Umbilical cord (tissue), 2 donors: ENCODE measurements around the gene PYM1. TPM values are rescaled to one million over a fixed set of nuclear protein-coding genes. Genes with fewer than 3 reads are reported as not detected.
"Not testable (repeated sequence)": the region's sequence is repeated elsewhere in the genome, so short reads cannot be mapped to it uniquely, and the experiment has no call there.

ENCODE experiments used
- DNase-seq: peaks from one replicate; pipeline ENCODE4 v3.0.0-alpha.2; 2015; ENCODE audit warnings: low spot score
- total RNA-seq: library from RNA; depleted of rRNA; stranded (reverse); fragments of >200 nt; gene quantifications from one replicate; pipeline ENCODE4 v1.2.3, GENCODE V29; 2014; ENCODE audit warnings: low replicate concordance; ENCODE audit not compliant: insufficient read depth

Gene PYM1
- total RNA-seq, 1 donor from 2014 or later = 12.5 TPM

DNA sequence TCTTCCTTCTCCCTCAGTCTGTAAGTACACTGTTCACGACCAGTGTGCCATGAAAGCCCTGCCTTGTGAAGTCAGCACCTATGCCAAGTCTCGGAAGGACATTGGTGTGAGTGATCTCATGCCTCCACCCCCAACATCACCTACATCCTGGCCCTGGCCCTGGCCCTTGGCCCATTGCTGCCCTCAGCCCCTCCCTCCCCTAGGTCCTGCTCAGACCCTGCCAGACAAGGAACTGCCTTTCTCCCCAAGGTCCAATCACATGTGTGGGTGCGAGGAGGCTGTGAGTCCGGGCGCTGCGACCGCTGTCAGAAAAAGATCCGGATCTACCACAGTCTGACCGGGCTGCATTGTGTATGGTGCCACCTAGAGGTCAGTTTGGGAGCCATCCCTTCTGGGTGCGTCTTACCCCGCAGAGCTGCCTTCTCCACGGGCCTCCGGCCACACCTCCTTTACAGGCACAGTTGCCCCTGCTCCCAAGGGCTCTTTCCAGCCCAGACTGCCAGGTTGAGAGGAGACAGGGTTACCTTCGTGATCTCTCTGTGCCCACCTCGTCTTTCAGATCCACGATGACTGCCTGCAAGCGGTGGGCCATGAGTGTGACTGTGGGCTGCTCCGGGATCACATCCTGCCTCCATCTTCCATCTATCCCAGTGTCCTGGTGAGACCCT is 12.5 kb upstream of the PYM1 start:
- peak; percentile 86 for DNase-seq

- no peak for DNase-seq
Measured at GRCh38 chr12:55938826-55939501, 11.3 kb upstream of the PYM1 start.

DNA sequence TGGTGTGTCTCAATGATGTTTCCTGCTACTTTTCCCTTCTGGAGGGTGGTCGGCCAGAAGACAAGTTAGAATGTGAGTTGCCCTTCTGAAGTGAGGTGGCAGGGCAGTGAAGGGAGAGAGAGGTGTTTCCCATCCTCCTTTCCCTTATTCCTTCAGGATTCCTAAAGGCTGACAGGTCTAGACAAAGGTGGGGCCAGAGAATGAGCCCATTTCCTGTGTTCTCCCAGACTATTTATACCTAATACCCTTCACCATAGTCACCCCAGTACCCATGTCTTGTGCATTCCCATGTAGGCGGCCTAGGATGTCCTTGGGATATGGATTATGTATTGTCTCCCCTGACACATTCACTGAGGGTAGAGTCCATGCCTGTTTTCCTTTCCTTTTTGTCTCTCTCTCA is 10.3 kb upstream of the PYM1 start:
- DNase-seq = no peak

- DNase-seq = no peak
Measured at GRCh38 chr12:55935738-55936151, 8.1 kb upstream of the PYM1 start.

DNA sequence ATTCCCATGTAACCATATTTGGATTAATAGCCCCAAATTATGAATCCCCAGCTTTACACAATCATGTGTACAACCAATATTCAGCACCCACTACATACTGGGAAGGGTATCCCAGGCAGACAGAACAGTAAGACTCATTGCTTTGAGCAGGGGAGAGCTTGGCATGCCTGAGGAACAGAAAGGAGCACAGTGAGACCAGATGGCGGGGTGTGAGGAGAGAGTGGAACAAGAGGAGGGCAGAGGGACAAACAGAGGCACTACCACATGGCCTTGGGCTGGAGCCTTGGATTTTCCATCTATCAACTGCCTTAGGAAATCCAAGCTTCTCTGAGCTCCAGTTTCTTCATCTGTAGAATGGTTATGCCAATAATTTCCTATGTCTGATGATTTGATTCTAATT is 7.1 kb upstream of the PYM1 start:
- DNase-seq = no peak

DNA sequence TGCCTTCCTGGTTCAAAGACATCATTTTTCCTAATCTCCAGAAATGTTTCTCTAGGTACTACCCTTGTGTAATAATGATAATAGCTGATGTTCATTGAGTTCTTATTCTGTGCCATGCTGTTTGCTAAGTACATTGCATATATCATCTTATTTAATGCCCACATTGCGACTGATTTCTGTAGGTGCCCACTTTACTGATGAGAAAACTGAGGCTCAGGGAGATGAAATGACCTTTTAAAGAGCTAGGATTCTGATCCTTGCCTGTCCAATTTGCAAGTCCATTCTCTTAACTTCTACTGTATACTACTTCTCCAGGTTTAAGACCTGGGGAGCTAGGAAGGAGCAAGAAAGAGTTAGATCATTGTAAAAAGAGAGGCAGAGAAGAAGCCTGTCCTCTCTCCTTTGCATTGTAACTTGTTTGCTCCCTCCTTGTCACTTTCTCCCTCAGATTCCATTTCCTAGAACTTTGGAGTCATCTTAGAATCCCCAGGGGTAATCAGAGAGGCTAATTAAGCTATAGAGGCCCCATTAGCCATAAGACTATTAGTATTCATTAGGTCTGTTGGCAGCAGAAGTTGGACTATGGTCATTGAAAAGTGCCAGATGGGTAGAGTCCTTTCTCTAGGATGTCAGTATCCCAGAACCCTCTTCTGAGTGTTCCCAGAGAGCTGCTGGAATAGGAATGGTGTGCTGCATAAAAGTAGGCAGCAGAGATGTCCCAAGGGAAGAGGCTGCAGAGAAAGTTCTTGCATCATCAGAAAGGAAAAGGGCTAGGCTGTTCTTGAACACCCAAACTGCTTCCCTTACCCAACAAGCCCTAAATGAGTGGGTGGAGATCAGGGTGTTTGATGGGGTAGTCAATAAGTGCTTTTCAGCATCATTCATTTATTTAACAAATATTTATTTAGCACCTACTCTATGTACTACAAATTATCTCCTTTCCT is 6.4 kb upstream of the PYM1 start:
- DNase-seq = no peak

GRCh38 chr12:55933169-55933798 is 5.6 kb upstream of the PYM1 start:
- DNase-seq = peak; percentile 66

- DNase-seq = peak; percentile 38
Measured at GRCh38 chr12:55932551-55932910, 4.8 kb upstream of the PYM1 start.

DNA sequence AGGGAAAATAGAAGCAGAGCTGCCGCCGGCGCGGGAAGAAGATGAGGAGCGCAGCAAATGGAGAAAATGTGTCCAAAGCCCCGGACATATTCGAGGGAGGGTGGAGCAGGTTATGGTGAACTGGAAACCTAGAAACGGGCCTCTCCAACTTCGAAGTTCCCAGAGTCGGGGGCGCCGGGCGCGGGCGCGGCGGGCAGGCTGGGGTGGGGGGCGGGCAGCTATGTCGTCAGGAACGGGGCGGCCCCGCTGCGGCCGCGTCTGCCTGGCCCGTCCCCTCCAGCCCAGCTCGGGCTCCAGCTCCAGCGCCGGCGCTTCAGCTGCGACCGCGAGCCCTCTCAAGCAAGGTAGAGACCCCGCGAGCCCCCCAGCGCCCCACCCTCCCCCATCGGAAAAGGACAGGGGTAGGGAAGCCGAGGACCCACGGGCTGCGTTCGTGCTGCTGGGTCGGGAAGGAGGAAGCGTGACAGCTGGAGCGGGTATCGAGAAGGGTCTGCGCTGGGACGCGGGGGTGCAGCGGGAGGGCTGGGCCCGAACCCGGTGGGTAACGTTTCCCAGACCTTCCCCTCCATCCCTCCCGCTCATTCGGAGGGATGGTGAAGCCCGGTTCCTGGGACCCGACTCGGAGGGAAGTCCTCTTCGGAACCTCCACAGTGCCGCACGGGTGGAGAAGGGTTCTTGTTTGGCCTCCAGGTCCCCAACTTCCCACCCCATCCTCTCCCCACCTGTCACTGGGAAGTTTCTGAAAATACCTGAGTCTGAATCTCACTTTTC is 4.3 kb upstream of the PYM1 start:
- DNase-seq = peak; percentile 77

GRCh38 chr12:55931317-55931779 is 3.7 kb upstream of the PYM1 start:
- no peak for DNase-seq

- DNase-seq = peak; percentile 88
Measured at GRCh38 chr12:55930771-55931316, 3.1 kb upstream of the PYM1 start, which contains the start of gene DGKA. Gene DGKA (plus strand): TSS chr12:55931162. CDS start chr12:55936504, 5,342 bp downstream.

GRCh38 chr12:55929306-55929791 is 1.7 kb upstream of the PYM1 start:
- DNase-seq = no peak

DNA sequence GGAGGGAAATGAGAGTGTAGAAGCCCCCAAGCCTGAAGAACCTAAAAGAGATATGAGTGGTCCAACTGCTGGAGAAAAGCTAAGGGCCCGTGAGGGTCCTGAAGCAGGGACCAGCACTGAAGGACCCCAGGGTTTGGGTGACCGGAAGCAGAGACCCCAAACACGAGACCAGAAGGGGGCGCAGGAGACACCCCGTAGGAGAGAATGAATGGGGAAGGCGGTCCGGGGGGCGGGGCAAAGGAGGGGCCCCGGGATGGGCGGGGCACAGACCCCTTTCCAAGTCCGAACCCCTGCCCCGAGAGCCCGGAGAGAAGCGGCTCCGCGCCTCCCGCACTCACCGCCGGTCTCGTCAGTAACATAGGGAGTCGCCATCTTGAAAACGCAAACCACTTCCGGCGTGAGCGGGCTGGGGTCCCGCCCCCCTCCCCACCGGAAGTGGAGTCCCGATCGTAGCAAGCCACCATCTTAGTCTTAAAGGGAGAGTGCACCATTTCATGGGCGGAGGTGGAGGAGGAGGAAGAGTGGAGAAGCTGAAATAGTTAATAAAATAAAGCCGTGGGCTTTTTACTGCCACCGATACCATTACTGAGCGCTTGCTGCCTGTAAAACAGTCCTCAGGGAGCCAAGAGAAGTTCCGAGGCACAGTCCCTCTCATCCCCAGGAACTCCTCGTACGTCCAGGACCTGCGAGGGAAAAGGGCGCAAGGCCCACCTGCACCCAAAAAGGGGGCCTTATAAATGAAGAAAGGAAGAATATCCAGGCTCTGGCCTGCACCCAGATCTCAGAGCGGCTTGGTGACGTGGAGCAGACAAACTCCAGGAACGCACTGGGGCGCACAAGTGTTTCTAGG is 731 bp downstream of the PYM1 start:
- DNase-seq = peak; percentile 96

- DNase-seq = no peak
Measured at GRCh38 chr12:55925870-55926737, 1.6 kb downstream of the PYM1 start.

GRCh38 chr12:55925371-55925770 is 2.3 kb downstream of the PYM1 start:
- DNase-seq = no peak

DNA sequence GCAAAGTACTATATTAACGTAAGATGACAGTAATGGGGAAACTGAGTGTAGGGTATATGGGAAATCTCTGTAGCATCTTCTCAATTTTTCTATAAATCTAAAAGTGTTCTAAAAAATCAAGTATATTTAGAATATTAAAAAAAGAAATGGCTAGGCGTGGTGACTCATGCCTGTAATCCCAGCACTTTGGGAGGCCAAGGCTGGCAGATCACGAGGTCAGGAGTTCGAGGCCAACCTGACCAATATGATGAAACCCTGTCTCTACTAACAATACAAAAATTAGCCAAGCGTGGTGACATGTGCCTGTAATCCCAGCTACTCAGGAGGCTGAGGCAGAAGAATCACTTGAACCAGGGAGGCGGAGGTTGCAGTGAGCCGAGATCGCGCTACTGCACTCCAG is 4.0 kb downstream of the PYM1 start:
- not testable (repeated sequence) for DNase-seq

DNA sequence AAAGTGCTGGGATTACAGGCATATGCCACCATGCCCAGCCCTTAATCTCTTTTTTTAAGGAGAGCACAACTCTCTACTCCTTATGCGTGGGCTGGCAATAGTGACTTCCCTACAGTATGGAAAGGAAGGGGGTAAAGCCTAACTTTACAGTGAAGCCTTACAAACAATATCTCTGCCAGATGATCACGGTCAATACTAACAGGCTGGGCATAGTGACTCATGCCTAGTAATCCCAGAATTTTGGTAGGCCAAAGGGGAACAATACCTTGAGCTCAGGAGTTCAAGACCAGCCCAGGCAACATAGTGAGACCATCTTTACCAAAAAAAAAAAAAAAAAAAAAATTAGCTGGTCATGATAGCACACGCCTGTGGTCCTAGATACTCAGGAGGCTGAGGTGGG is 5.6 kb downstream of the PYM1 start:
- DNase-seq = no peak

DNA sequence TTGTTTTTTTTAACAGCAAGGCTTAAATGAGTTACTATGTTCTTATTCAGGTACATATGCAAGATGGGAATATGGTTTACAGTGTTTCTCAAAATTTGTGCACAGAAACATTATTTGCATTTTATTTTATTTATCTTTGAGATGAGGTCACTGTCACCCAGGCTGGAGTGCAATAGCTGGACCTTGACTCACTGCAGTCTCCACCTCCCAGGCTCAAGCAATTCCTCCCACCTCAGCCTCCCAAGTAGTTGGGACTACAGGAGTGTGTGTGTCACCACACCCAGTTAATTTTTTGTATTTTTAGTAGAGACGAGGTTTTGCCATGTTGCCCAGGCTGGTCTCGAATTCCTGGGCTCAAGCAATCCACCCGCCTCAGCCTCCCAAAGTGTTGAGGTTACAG is 8.7 kb downstream of the PYM1 start:
- DNase-seq = not testable (repeated sequence)

DNA sequence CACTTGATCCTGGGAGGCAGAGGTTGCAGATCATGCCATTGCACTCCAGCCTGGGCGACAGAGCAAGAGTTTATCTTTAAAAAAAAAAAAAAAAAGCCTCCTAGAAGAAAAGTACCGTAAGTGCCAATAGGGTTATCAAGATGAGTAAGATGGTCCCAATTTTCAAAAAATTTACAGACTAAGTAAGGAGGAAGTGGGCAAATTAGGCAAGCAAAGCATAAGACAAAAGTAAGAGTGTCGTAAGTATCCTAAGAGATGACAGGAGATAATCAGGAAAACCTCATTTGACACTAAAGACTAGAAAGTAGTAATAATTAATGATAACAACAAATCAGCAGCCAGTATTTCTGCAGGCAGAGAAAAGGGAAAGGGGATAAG is 12.2 kb downstream of the PYM1 start:
- no peak for DNase-seq
